Liver (tissue), 9 donors: Measurements from ENCODE around the gene ST3GAL3. TPM values are rescaled to one million over a fixed set of nuclear protein-coding genes. Genes with fewer than 3 reads are reported as not detected.

Experiments
- DNase-seq: peaks from one replicate; pipeline ENCODE4 v3.0.0-alpha.2; 2017; ENCODE audit warnings: low spot score
- H3K27ac ChIP-seq, 2 donors: one replicate each; pipeline ENCODE4 v1.7.0; 2013; ENCODE audit warnings: inconsistent platforms in 2 of 2, low read length in 2 of 2, control low read depth in 1 of 2, low read depth in 1 of 2, mild to moderate bottlenecking in 1 of 2
- H3K27me3 ChIP-seq, 4 donors: one replicate each; pipeline versions ENCODE4 v1.6.1 to v1.7.0; 2013; ENCODE audit warnings: low read length in 3 of 4, inconsistent platforms in 1 of 4, mild to moderate bottlenecking in 1 of 4, moderate library complexity in 1 of 4; ENCODE audit not compliant: control insufficient read depth in 4 of 4, insufficient read depth in 4 of 4
- H3K36me3 ChIP-seq, 4 donors: one replicate each; pipeline versions ENCODE4 v1.6.1 to v1.7.0; 2013; ENCODE audit warnings: low read length in 3 of 4, mild to moderate bottlenecking in 3 of 4, low read depth in 1 of 4, moderate library complexity in 1 of 4; ENCODE audit not compliant: control insufficient read depth in 4 of 4, insufficient read depth in 3 of 4
- H3K4me1 ChIP-seq, 4 donors: one replicate each; pipeline versions ENCODE4 v1.6.1 to v1.7.0; 2013; ENCODE audit warnings: low read length in 3 of 4, mild to moderate bottlenecking in 3 of 4, moderate library complexity in 1 of 4; ENCODE audit not compliant: control insufficient read depth in 4 of 4, insufficient read depth in 4 of 4
- H3K4me3 ChIP-seq, 3 donors: one replicate each; pipeline versions ENCODE4 v1.6.1 to v1.7.0; 2013; ENCODE audit warnings: low read length in 3 of 3, control low read depth in 1 of 3, low read depth in 1 of 3, mild to moderate bottlenecking in 1 of 3
- H3K9ac ChIP-seq, 2 donors: one replicate each; pipeline ENCODE4 v1.7.0; 2013; ENCODE audit warnings: low read length in 2 of 2, mild to moderate bottlenecking in 2 of 2, moderate library complexity in 2 of 2, control low read depth in 1 of 2, low read depth in 1 of 2
- H3K9me3 ChIP-seq, 4 donors: one replicate each; pipeline versions ENCODE4 v1.6.1 to v1.7.0; 2013; ENCODE audit warnings: low read length in 3 of 4; ENCODE audit not compliant: control insufficient read depth in 4 of 4
- EGR1 ChIP-seq, 2 donors: IDR thresholded peaks; 2 replicates each; pipeline ENCODE4 v1.6.1; 2016 to 2018; ENCODE audit warnings: antibody characterized with exemption in 2 of 2, low read depth in 2 of 2
- FOXA1 ChIP-seq: IDR thresholded peaks from 2 replicates; pipeline ENCODE4 v1.6.1; 2016; ENCODE audit warnings: antibody characterized with exemption
- FOXA2 ChIP-seq: IDR thresholded peaks from 2 replicates; pipeline ENCODE4 v1.6.1; 2016; ENCODE audit warnings: antibody characterized with exemption
- GABPA ChIP-seq, 2 donors: IDR thresholded peaks in 1 of 2; conservative IDR thresholded peaks in 1 of 2; 2 replicates each; pipeline ENCODE4 v1.6.1; 2016; ENCODE audit warnings: antibody characterized with exemption in 2 of 2, mild to moderate bottlenecking in 1 of 2, moderate library complexity in 1 of 2
- HNF4A ChIP-seq, 2 donors: conservative IDR thresholded peaks; 2 replicates each; pipeline ENCODE4 v1.6.1; 2016; ENCODE audit warnings: antibody characterized with exemption in 2 of 2, mild to moderate bottlenecking in 2 of 2
- HNF4G ChIP-seq: IDR thresholded peaks from 2 replicates; pipeline ENCODE4 v1.6.1; 2016; ENCODE audit warnings: antibody characterized with exemption
- JUND ChIP-seq, 2 donors: IDR thresholded peaks; 2 replicates each; pipeline ENCODE4 v1.6.1; 2016; ENCODE audit warnings: antibody characterized with exemption in 2 of 2
- MAX ChIP-seq: IDR thresholded peaks from 2 replicates; pipeline ENCODE4 v1.6.1; 2016; ENCODE audit warnings: antibody characterized with exemption
- NR2F2 ChIP-seq: IDR thresholded peaks from 2 replicates; pipeline ENCODE4 v1.6.1; 2016; ENCODE audit warnings: antibody characterized with exemption
- RAD21 ChIP-seq, 2 donors: IDR thresholded peaks; 2 replicates each; pipeline ENCODE4 v1.6.1; 2016; ENCODE audit warnings: antibody characterized with exemption in 2 of 2, mild to moderate bottlenecking in 2 of 2
- REST ChIP-seq: IDR thresholded peaks from 2 replicates; pipeline ENCODE4 v1.6.1; 2016; ENCODE audit warnings: antibody characterized with exemption, mild to moderate bottlenecking
- RXRA ChIP-seq, 2 donors: IDR thresholded peaks; 2 replicates each; pipeline ENCODE4 v1.6.1; 2017 to 2018; ENCODE audit warnings: antibody characterized with exemption in 2 of 2, mild to moderate bottlenecking in 1 of 2
- SP1 ChIP-seq: IDR thresholded peaks from 2 replicates; pipeline ENCODE4 v1.6.1; 2018; ENCODE audit warnings: antibody characterized with exemption, mild to moderate bottlenecking
- TAF1 ChIP-seq: conservative IDR thresholded peaks from 2 replicates; pipeline ENCODE4 v1.6.1; 2016; ENCODE audit warnings: antibody characterized with exemption, mild to moderate bottlenecking
- YY1 ChIP-seq: IDR thresholded peaks from 2 replicates; pipeline ENCODE4 v1.6.1; 2016; ENCODE audit warnings: antibody characterized with exemption, mild to moderate bottlenecking
- WGBS: extraction: QIAGEN DNeasy Blood & Tissue Kit; methylation state at CpG from one replicate; pipeline ENCODE4 v1.1.7; 2013; 5-methylcytosine and 5-hydroxymethylcytosine counted together
- polyA plus RNA-seq, 2 donors: library from polyadenylated mRNA; stranded (reverse) in 1 of 2; unstranded in 1 of 2; fragments of 200-250 nt in 1 of 2; fragments of >200 nt in 1 of 2; fragmentation: Nextera tagmentation in 1 of 2; extraction: Ambion mirVana in 1 of 2; gene quantifications; one replicate each; pipeline versions ENCODE4 v1.2.1 to v1.2.3, GENCODE V29; 2013 to 2015
- total RNA-seq, 2 donors: library from RNA; depleted of rRNA; stranded (reverse); fragments of >200 nt; gene quantifications; one replicate each; pipeline ENCODE4 v1.2.3, GENCODE V29; 2014
- TF ChIP-seq, protein P1 (sequence below): fragments of 150-350 bp; IDR thresholded peaks from 2 replicates; pipeline ENCODE4 v1.5.1; 2017; ENCODE audit warnings: improper control_type of control experiment, low read depth, low read length; ENCODE audit not compliant: missing input control
- TF ChIP-seq, protein P2 (sequence below): IDR thresholded peaks from 2 replicates; pipeline ENCODE4 v1.6.1; 2016; ENCODE audit warnings: antibody characterized with exemption
- TF ChIP-seq, protein P3 (sequence below): IDR thresholded peaks from 2 replicates; pipeline ENCODE4 v1.6.1; 2016; ENCODE audit warnings: antibody characterized with exemption
- donor health status: healthy.
- donor health status: healthy.
- donor health status: healthy.
- donor health status: healthy.
- donor health status: healthy.

ST3GAL3 gene
- total and polyA plus RNA-seq, 4 donors: 4.9 to 11.4 (median 8.1) TPM

DNA sequence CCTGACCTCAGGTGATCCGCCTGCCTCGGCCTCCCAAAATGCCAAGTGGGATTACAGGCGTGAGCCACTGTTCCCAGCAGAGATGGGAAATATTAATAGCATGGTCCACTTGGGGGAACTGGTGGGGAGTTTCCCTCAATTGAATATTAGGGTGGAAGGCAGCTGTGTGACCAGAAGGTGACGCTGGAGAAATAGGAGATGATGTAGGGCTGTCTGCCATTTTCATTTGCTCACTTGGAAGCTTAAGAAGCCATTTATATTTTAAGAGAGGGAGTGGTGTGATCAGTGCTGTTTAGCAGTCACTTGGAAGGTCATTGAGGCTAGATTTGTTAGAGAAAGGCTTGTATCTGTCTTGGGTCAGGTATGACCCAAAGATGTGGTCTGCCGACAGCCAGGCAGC is 37.5 kb upstream of the ST3GAL3 start:
- TF ChIP-seq YY1 (no peak), TAF1 (no peak), FOXA1 (no peak), NR2F2 (no peak), MAX (no peak), JUND (IDR thresholded peaks at IDR 0.05) (no peak), SP1 (no peak), RAD21 (IDR thresholded peaks at IDR 0.05) (no peak), HNF4A (conservative IDR thresholded peaks at IDR 0.05) (no peak), HNF4G (no peak), EGR1 (IDR thresholded peaks at IDR 0.05; ENCODE audit: low read depth in 2 of 2) (no peak), RXRA (IDR thresholded peaks at IDR 0.05) (no peak)
- TF ChIP-seq, protein P1, sequence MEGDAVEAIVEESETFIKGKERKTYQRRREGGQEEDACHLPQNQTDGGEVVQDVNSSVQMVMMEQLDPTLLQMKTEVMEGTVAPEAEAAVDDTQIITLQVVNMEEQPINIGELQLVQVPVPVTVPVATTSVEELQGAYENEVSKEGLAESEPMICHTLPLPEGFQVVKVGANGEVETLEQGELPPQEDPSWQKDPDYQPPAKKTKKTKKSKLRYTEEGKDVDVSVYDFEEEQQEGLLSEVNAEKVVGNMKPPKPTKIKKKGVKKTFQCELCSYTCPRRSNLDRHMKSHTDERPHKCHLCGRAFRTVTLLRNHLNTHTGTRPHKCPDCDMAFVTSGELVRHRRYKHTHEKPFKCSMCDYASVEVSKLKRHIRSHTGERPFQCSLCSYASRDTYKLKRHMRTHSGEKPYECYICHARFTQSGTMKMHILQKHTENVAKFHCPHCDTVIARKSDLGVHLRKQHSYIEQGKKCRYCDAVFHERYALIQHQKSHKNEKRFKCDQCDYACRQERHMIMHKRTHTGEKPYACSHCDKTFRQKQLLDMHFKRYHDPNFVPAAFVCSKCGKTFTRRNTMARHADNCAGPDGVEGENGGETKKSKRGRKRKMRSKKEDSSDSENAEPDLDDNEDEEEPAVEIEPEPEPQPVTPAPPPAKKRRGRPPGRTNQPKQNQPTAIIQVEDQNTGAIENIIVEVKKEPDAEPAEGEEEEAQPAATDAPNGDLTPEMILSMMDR: no peak
- TF ChIP-seq, protein P2, sequence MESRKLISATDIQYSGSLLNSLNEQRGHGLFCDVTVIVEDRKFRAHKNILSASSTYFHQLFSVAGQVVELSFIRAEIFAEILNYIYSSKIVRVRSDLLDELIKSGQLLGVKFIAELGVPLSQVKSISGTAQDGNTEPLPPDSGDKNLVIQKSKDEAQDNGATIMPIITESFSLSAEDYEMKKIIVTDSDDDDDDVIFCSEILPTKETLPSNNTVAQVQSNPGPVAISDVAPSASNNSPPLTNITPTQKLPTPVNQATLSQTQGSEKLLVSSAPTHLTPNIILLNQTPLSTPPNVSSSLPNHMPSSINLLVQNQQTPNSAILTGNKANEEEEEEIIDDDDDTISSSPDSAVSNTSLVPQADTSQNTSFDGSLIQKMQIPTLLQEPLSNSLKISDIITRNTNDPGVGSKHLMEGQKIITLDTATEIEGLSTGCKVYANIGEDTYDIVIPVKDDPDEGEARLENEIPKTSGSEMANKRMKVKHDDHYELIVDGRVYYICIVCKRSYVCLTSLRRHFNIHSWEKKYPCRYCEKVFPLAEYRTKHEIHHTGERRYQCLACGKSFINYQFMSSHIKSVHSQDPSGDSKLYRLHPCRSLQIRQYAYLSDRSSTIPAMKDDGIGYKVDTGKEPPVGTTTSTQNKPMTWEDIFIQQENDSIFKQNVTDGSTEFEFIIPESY: no peak
- TF ChIP-seq, protein P3, sequence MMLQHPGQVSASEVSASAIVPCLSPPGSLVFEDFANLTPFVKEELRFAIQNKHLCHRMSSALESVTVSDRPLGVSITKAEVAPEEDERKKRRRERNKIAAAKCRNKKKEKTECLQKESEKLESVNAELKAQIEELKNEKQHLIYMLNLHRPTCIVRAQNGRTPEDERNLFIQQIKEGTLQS: no peak
- no peak overlapping the region for H3K9ac ChIP-seq
- 96% methylated on average over 5 of the region's 5 CpGs for WGBS
- no peaks in the 10 kb centered on the region for H3K9me3 ChIP-seq
- peaks cover 25 to 87% (median 65%) of the 10 kb centered on the region in 4 donors for H3K36me3 ChIP-seq
- no peak overlapping the region for H3K27ac ChIP-seq
- H3K27me3 ChIP-seq: no peaks in the 10 kb centered on the region
- peaks cover 0 to 10% (median 4%) of the 10 kb centered on the region in 4 donors for H3K4me1 ChIP-seq
- H3K4me3 ChIP-seq: no peak overlapping the region
- no peak for DNase-seq

DNA sequence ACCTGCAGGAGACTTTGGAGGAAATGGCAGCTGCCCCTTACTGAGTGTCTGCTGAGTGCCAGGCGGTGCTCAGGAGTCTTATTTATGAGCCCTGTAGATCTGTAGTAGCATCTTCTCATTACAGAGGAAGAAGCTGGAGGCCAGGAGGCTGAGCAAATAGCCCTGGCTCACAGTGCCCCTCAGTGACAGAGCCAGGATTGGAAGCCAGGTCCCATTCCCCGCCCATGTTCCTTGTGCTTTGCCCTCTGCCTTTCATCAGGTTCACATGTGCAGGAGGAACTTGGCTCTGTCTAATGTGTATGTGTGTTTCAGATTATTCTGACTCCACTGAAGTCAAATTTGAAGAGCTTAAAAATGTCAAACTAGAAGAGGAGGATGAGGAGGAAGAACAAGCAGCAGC is 36.1 kb upstream of the ST3GAL3 start:
- H3K27me3 ChIP-seq: no peaks in the 10 kb centered on the region
- H3K4me1 ChIP-seq: peaks cover 0 to 10% (median 4%) of the 10 kb centered on the region in 4 donors
- H3K9me3 ChIP-seq: no peaks in the 10 kb centered on the region
- no peak for DNase-seq
- H3K27ac ChIP-seq: no peak overlapping the region
- no peak overlapping the region for H3K9ac ChIP-seq
- H3K36me3 ChIP-seq: peaks cover 21 to 82% (median 59%) of the 10 kb centered on the region in 4 donors
- TF ChIP-seq RAD21 (IDR thresholded peaks at IDR 0.05) (peak; percentile 11 to 54), HNF4G (no peak), YY1 (no peak), TAF1 (no peak), HNF4A (conservative IDR thresholded peaks at IDR 0.05) (peak in 1 of 2 donors; percentile 64), EGR1 (IDR thresholded peaks at IDR 0.05; ENCODE audit: low read depth in 2 of 2) (no peak), FOXA1 (no peak), SP1 (no peak), MAX (peak; percentile 28), REST (no peak), JUND (IDR thresholded peaks at IDR 0.05) (no peak), FOXA2 (no peak), NR2F2 (no peak), GABPA (IDR thresholded peaks at IDR 0.05 in 1 of 2, conservative IDR thresholded peaks at IDR 0.05 in 1 of 2) (no peak), RXRA (IDR thresholded peaks at IDR 0.05) (peak in 1 of 2 donors; percentile 24)
- TF ChIP-seq, protein P3: no peak
- TF ChIP-seq, protein P2: no peak
- TF ChIP-seq, protein P1: peak; percentile 3
- no peak overlapping the region for H3K4me3 ChIP-seq
- 59% methylated on average over 2 of the region's 2 CpGs for WGBS
